WTC11 (cell line): ENCODE measurements around the gene OR2AG2.

Experiments
- ARID4B ChIP-seq: sonication (generic); formaldehyde crosslinking; IDR thresholded peaks from 2 replicates; pipeline ENCODE4 v1.8.0; 2023; ENCODE audit warnings: missing genetic modification reagents, mild to moderate bottlenecking, borderline replicate concordance
- CBFB ChIP-seq: sonication (generic); formaldehyde crosslinking; IDR thresholded peaks from 2 replicates; pipeline ENCODE4 v1.8.1; 2022; ENCODE audit warnings: mild to moderate bottlenecking, low read depth, missing genetic modification reagents
- CTCF ChIP-seq: fragments of 200-600 bp; IDR thresholded peaks from 2 replicates; pipeline ENCODE4 v1.8.0; 2022; ENCODE audit warnings: antibody characterized with exemption
- NFE2L1 ChIP-seq: sonication (generic); formaldehyde crosslinking; IDR thresholded peaks from 2 replicates; pipeline ENCODE4 v1.8.1; 2023; ENCODE audit warnings: missing genetic modification reagents
- TCF7 ChIP-seq: sonication (generic); formaldehyde crosslinking; IDR thresholded peaks from 2 replicates; pipeline ENCODE4 v1.8.0; 2022; ENCODE audit warnings: mild to moderate bottlenecking, low read depth, missing genetic modification reagents, moderate library complexity
- ZNF138 ChIP-seq: sonication (generic); formaldehyde crosslinking; conservative IDR thresholded peaks from 2 replicates; pipeline ENCODE4 v1.8.1; 2022; ENCODE audit warnings: mild to moderate bottlenecking, moderate library complexity, missing genetic modification reagents
- ZNF423 ChIP-seq: fragments of 250-450 bp; sonication (Bioruptor Pico); IDR thresholded peaks from 2 replicates; pipeline ENCODE4 v2.1.2; 2022; ENCODE audit warnings: mild to moderate bottlenecking, moderate library complexity

GRCh38 chr11:6818967-6819366 is 47.2 kb upstream of the OR2AG2 start:
- TF ChIP-seq ARID4B (CRISPR knock-in tag) (no peak), CTCF (no peak), ZNF423 (CRISPR knock-in tag) (no peak), NFE2L1 (no peak), CBFB (no peak), ZNF138 (CRISPR knock-in tag) (no peak), TCF7 (CRISPR knock-in tag) (no peak)
